Measurements from ENCODE around the gene MELTF. TPM values are rescaled to one million over a fixed set of nuclear protein-coding genes. Genes with fewer than 3 reads are reported as not detected.

Gene MELTF
- total and polyA plus RNA-seq, 9 of the 15 experiments (the other 6 are each of a cell fraction or from before 2014, with no cell fraction given) = 0.35 to 10.5 (median 4.5) TPM

DNA sequence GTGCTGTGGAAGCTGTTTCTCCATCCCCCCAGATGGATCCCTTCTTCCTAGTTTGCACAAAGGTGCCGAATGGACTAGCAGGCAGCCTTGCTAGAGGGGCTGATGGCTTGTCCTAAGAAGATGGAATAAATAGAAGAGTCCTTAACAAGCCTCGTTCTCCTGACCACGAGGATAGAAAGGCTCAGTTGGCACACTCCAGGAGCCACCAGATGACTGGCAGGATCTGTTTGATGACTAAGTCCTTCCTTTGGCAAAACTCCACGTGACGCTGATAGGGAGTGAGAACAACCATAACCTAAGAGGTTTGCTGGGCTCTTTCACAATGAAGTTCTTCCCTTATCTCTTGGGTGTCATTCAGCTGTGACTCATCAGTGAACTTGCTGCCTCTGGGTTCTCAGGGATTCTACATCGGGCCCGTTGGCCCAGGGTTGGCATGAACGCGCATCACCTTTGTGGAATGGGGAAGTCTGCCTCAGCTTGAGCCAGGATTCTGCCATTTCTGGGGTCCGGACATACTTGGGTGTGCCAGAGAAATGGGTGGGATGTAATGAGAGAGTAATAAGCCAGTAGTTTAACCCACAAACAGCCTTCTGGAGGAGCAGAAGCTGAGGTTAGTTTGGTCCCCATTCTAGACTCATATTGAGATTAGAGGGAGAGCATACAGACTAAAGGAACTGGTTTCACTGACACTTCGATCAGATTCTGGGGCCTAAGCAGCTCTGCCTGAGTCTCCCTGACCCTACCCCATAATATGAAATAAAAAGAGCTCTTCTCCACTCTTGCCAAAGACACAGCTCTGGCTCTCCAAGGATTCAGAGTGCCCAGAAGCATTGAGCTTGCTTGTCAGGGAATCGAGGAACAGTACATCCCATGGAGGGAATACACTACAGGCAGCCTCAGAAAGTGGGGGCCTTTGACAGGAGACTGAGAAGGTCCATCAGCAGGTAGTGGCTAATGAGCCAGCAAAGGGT, 2.0 kb upstream of the MELTF start (continued):
- TF ChIP-seq CSDE1 (IDR thresholded peaks at IDR 0.05) (no peak), YBX1 (IDR thresholded peaks at IDR 0.05) (no peak), ZBTB8A (IDR thresholded peaks at IDR 0.05; ENCODE audit: partially characterized antibody) (no peak), FOXK2 (conservative IDR thresholded peaks at IDR 0.05 in 1 of 2, IDR thresholded peaks at IDR 0.05 in 1 of 2; ENCODE audit: low read depth in 2 of 2) (no peak), DIDO1 (tag; IDR thresholded peaks at IDR 0.05; ENCODE audit: low read depth) (no peak), C11orf30 (IDR thresholded peaks at IDR 0.05; ENCODE audit: low read depth) (peak; percentile 80), MIER1 (IDR thresholded peaks at IDR 0.05; ENCODE audit: low read depth) (no peak), TCF3 (CRISPR knock-in tag; IDR thresholded peaks at IDR 0.05) (peak; percentile 70), MEIS2 (IDR thresholded peaks at IDR 0.05; ENCODE audit: partially characterized antibody) (peak; percentile 91), ZKSCAN8 (CRISPR knock-in tag; IDR thresholded peaks at IDR 0.05) (0 out of 2 replicates have a peak, but pooled peaks have one; percentile 59), PHTF2 (CRISPR knock-in tag; IDR thresholded peaks at IDR 0.05) (no peak), CHCHD3 (CRISPR knock-in tag; IDR thresholded peaks at IDR 0.05) (no peak), KLF13 (tag; IDR thresholded peaks at IDR 0.05; ENCODE audit: borderline replicate concordance, low read depth) (no peak), SP2 (IDR thresholded peaks at IDR 0.05; ENCODE audit: extremely low read depth, low read depth, low read length, poor library complexity, severe bottlenecking) (no peak), ZNF282 (CRISPR knock-in tag; IDR thresholded peaks at IDR 0.05) (no peak), NRF1 (conservative IDR thresholded peaks at IDR 0.05 in 1 of 2, IDR thresholded peaks at IDR 0.05 in 1 of 2) (0 out of 4 replicates have a peak, but pooled peaks of 1 of the 2 experiments have one; percentile 21), ZNF444 (CRISPR knock-in tag; IDR thresholded peaks at IDR 0.05) (no peak), CEBPB (tag; IDR thresholded peaks at IDR 0.05) (peak; percentile 98), ASH1L (IDR thresholded peaks at IDR 0.05; ENCODE audit: borderline replicate concordance, low read depth, partially characterized antibody) (no peak), SRSF7 (optimal IDR thresholded peaks at IDR 0.05; ENCODE audit: low read depth, low read length) (no peak), PPARD (CRISPR knock-in tag; IDR thresholded peaks at IDR 0.05) (no peak), TEAD2 (tag; IDR thresholded peaks at IDR 0.05) (no peak), ZNF253 (CRISPR knock-in tag; conservative IDR thresholded peaks at IDR 0.05) (no peak), RBM34 (IDR thresholded peaks at IDR 0.05; ENCODE audit: borderline replicate concordance, insufficient read depth, low read length) (no peak), JUND (IDR thresholded peaks at IDR 0.05; ENCODE audit: borderline replicate concordance, low read depth, low read length) (peak; percentile 99), JUND (tag; IDR thresholded peaks at IDR 0.05; ENCODE audit: borderline replicate concordance, low read depth, low read length) (peak; percentile 100), ZBTB7A (IDR thresholded peaks at IDR 0.05; ENCODE audit: borderline replicate concordance, control insufficient read depth, low read depth, low read length) (no peak), FIP1L1 (IDR thresholded peaks at IDR 0.05; ENCODE audit: low read depth, low read length, poor library complexity, severe bottlenecking) (no peak)
- TF ChIP-seq, protein P1, sequence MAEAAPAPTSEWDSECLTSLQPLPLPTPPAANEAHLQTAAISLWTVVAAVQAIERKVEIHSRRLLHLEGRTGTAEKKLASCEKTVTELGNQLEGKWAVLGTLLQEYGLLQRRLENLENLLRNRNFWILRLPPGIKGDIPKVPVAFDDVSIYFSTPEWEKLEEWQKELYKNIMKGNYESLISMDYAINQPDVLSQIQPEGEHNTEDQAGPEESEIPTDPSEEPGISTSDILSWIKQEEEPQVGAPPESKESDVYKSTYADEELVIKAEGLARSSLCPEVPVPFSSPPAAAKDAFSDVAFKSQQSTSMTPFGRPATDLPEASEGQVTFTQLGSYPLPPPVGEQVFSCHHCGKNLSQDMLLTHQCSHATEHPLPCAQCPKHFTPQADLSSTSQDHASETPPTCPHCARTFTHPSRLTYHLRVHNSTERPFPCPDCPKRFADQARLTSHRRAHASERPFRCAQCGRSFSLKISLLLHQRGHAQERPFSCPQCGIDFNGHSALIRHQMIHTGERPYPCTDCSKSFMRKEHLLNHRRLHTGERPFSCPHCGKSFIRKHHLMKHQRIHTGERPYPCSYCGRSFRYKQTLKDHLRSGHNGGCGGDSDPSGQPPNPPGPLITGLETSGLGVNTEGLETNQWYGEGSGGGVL (CRISPR knock-in tag; IDR thresholded peaks at IDR 0.05) = no peak

All from K562 (cell line).